ENCODE data around the gene PTGDS. TPM values are rescaled to one million over a fixed set of nuclear protein-coding genes. Genes with fewer than 3 reads are reported as not detected.

PTGDS gene
- total RNA-seq, 1 experiment from 2014 or later, result 2.2 TPM

GRCh38 chr9:137023583-137023991 is 46.3 kb downstream of the PTGDS start:
- ChIA-PET POLR2A (no interaction called here), CTCF (interaction anchor here (2.4 to 2.5 kb wide), 2 partner anchors 12 to 44 kb away, joined by 7 to 29 read pairs; no protein-coding TSS in a partner anchor)
- Mint-ChIP-seq H3K36me3 (no peaks in the 10 kb centered on the region), H3K27me3 (ENCODE audit: low read depth) (peaks cover 6% of the 10 kb centered on the region), H3K9me3 (no peaks in the 10 kb centered on the region), H3K27ac (no peak overlapping the region), H3K4me1 (peaks cover 2% of the 10 kb centered on the region; the same call in 1 of the 2 replicates), H3K4me3 (no peak overlapping the region)
- no peak for ATAC-seq
- TF ChIP-seq PRRX2 (CRISPR knock-in tag; IDR thresholded peaks at IDR 0.05) (no peak), USF1 (CRISPR knock-in tag; IDR thresholded peaks at IDR 0.05) (no peak), ZNF512 (CRISPR knock-in tag; IDR thresholded peaks at IDR 0.05; ENCODE audit: borderline replicate concordance) (no peak), MYBL2 (CRISPR knock-in tag; IDR thresholded peaks at IDR 0.05) (no peak), GTF2I (CRISPR knock-in tag; conservative IDR thresholded peaks at IDR 0.05) (no peak), ZNF425 (CRISPR knock-in tag; conservative IDR thresholded peaks at IDR 0.05) (no peak), GRHL2 (CRISPR knock-in tag; IDR thresholded peaks at IDR 0.05; ENCODE audit: insufficient replicate concordance, severe bottlenecking) (no peak), ZNF423 (CRISPR knock-in tag; IDR thresholded peaks at IDR 0.05) (no peak), IRF2 (CRISPR knock-in tag; IDR thresholded peaks at IDR 0.05; ENCODE audit: borderline replicate concordance, low read depth) (no peak), SMAD3 (CRISPR knock-in tag; IDR thresholded peaks at IDR 0.05; ENCODE audit: borderline replicate concordance) (no peak), ELF4 (CRISPR knock-in tag; IDR thresholded peaks at IDR 0.05; ENCODE audit: low read depth) (no peak), SP1 (CRISPR knock-in tag; conservative IDR thresholded peaks at IDR 0.05) (no peak)
- no peak for DNase-seq (ENCODE audit: low spot score)

- ChIA-PET CTCF (interaction anchor here (1.0 to 3.8 kb wide), 8 partner anchors 10 to 78 kb away, joined by 3 to 38 read pairs (median 6); partner anchors contain the start of gene ENTPD2), POLR2A (interaction anchor here (0.6 kb wide), 2 partner anchors 80 to 111 kb away, joined by 3 read pairs; partner anchors contain the start of gene C8G)
- H3K9me3 Mint-ChIP-seq, result no peaks in the 10 kb centered on the region
- H3K27ac Mint-ChIP-seq, result no peak overlapping the region
- peaks cover 17% of the 10 kb centered on the region for H3K27me3 Mint-ChIP-seq (ENCODE audit: low read depth)
- DNase-seq (ENCODE audit: low spot score) (no peak), ATAC-seq (no peak)
- no peaks in the 10 kb centered on the region for H3K36me3 Mint-ChIP-seq
- TF ChIP-seq EMX1 (CRISPR knock-in tag; IDR thresholded peaks at IDR 0.05), result no peak
- TF ChIP-seq ZNF532 (CRISPR knock-in tag; IDR thresholded peaks at IDR 0.05; ENCODE audit: borderline replicate concordance), result no peak
- no peak for TF ChIP-seq CBFB (CRISPR knock-in tag; IDR thresholded peaks at IDR 0.05; ENCODE audit: low read depth)
- no peak for TF ChIP-seq ZNF317 (CRISPR knock-in tag; IDR thresholded peaks at IDR 0.05; ENCODE audit: borderline replicate concordance, low read depth)
- no peak for TF ChIP-seq NR3C1 (CRISPR knock-in tag; conservative IDR thresholded peaks at IDR 0.05; ENCODE audit: low read depth)
- TF ChIP-seq CTCF (IDR thresholded peaks at IDR 0.05), result no peak
- TF ChIP-seq ZNF121 (CRISPR knock-in tag; IDR thresholded peaks at IDR 0.05), result no peak
- TF ChIP-seq PREB (CRISPR knock-in tag; IDR thresholded peaks at IDR 0.05; ENCODE audit: borderline replicate concordance), result no peak
- TF ChIP-seq OVOL2 (CRISPR knock-in tag; IDR thresholded peaks at IDR 0.05; ENCODE audit: borderline replicate concordance), result no peak
- H3K4me3 Mint-ChIP-seq, result no peak overlapping the region
- H3K4me1 Mint-ChIP-seq, result peaks cover 2% of the 10 kb centered on the region; the same call in 1 of the 2 replicates
These were observed 48.2 kb downstream of the PTGDS start for GRCh38 chr9:137025517-137025966.
